T follicular helper cell (primary cell): ENCODE results near the gene KLK8.
"Not testable (repeated sequence)": the region's sequence is repeated elsewhere in the genome, so short reads cannot be mapped to it uniquely, and the experiment has no call there.

Experiments used
- DNase-seq: peaks from one replicate; pipeline ENCODE4 v3.0.0-alpha.2; 2020; ENCODE audit warnings: low read depth

The KLK8 gene

DNA sequence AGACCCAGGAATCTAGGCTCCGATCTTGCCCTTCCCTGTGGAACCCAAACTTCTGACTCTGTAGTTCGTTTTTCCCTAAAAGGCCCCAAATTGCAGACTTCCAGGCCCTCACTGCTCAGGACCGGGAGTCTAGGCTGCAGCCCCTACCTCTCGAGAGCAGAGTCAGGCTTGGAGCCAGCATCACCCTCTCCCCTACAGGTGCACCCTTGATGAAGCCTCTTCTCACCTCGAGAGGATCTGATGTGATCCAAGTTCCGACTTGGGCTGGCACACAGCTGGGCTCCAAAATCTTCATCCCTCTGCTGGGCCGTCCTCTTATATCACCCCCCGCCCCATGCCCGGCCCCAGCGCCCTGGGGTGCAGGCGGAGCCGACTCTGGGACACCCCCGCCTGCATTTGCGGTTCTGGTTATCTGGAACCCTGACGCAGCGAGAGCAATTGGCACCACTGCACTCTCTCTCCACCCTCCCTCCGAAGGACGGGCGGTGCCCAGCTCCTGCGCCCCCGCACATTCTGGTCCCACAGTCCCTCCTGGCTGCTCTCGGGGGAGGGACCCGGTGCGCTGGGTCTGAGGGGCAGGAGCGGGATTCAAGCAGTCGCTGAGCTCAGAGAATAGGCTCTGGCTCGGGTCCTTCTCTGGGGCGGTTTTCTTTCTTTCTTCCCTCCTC lies 17.6 kb downstream of the KLK8 start, which contains the start of gene KLK7:
TSS of gene KLK7 (minus strand) at position 293 of the 668 bp plus-strand sequence. CDS start 1,518 bp downstream, outside the sequence.
- no peak for DNase-seq

- DNase-seq, result no peak
These were observed 19.2 kb downstream of the KLK8 start for GRCh38 chr19:50982186-50982585.

GRCh38 chr19:50981587-50982146 lies 19.7 kb downstream of the KLK8 start:
- DNase-seq, result no peak

- no peak for DNase-seq
These were observed 21.2 kb downstream of the KLK8 start for GRCh38 chr19:50980208-50980607.

DNA sequence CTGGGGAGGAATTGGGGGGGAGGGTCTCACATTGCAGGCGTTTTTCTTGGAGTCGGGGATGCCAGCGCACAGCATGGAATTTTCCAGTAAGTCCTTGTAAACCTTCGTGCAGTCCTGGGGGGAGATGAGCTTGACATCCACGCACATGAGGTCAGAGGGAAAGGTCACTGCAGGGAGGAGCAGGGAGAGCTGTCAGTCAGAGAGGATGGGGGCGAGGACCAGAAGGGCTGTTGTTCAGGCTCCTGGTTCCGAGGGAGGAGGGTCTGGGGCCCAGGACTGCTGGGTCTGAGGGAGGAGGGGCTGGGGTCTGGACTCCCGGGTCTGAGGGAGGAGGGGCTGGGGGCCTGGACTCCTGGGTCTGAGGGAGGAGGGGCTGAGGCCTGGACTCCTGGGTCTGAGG lies 21.6 kb downstream of the KLK8 start:
- DNase-seq, result no peak

DNA sequence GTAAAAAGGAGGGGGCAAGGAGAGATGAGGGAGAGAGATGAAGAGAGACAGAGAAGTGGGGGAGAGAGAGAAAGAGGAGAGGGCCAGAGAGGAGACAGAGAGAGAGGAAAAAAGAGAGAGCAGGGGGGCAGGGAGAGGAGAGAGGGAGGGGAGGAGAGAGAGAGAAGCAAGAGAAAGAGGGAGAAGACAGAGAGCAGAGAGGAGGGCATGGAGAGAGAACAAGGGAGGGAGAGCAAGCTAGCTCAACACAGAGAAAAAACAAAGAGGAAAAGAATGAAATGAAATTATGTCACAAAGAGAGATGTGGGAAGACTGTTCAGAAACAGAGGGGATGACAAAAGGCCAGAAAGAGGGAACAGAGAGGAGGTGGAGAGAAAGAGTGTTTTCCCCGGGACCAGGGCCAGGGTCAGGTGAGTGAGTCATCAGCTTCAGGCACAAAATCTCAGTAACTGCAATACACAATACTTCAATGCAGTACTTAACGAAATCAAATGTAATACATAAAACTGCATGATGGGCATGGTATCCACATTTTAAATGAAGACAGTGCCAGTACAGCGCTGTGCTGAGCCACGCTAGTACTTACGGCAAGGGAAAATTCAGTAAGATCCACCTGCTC lies 22.5 kb downstream of the KLK8 start:
- DNase-seq, result no peak

- no peak for DNase-seq
These were observed 23.8 kb downstream of the KLK8 start for GRCh38 chr19:50977626-50978025.

- no peak for DNase-seq
These were observed 25.6 kb downstream of the KLK8 start for GRCh38 chr19:50975766-50976165.

- DNase-seq, result no peak
These were observed 26.5 kb downstream of the KLK8 start for GRCh38 chr19:50974702-50975556.

DNA sequence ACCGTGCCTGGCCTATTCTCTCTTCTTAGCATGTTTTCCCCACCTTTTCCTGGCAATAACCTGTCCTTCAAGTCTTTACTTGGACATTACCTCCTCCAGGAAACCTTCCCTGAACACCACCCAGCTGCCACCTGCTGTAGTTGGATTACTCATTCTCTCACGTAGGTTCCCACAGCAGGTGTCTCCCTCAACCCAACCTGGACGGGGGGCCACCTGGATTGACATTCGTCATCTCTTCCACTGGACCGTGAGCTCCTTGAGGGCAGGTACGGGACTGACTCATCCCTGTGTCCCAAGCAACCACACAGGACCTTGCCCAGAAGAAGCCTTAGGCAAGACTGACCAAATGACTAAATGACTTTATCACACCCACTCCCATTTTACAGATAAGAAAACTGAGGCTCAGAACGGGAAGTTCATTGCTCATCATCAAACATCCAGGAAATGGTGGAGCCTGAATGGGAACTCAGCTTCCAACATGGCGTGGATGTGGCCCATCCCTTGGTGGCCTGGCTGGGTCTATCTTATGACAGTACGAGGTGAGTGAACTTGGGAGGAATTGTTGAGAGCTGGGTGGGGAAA lies 28.5 kb downstream of the KLK8 start:
- no peak for DNase-seq

- DNase-seq, result not testable (repeated sequence)
These were observed 31.6 kb downstream of the KLK8 start for GRCh38 chr19:50969810-50970209.

- no peak for DNase-seq
These were observed 32.0 kb downstream of the KLK8 start, which contains the start of gene KLK6 for GRCh38 chr19:50969413-50969760. TSS of gene KLK6 (minus strand) at chr19:50969591. CDS start at chr19:50968104, 1,487 bp downstream.

GRCh38 chr19:50968716-50969412 lies 32.5 kb downstream of the KLK8 start:
- DNase-seq, result no peak

DNA sequence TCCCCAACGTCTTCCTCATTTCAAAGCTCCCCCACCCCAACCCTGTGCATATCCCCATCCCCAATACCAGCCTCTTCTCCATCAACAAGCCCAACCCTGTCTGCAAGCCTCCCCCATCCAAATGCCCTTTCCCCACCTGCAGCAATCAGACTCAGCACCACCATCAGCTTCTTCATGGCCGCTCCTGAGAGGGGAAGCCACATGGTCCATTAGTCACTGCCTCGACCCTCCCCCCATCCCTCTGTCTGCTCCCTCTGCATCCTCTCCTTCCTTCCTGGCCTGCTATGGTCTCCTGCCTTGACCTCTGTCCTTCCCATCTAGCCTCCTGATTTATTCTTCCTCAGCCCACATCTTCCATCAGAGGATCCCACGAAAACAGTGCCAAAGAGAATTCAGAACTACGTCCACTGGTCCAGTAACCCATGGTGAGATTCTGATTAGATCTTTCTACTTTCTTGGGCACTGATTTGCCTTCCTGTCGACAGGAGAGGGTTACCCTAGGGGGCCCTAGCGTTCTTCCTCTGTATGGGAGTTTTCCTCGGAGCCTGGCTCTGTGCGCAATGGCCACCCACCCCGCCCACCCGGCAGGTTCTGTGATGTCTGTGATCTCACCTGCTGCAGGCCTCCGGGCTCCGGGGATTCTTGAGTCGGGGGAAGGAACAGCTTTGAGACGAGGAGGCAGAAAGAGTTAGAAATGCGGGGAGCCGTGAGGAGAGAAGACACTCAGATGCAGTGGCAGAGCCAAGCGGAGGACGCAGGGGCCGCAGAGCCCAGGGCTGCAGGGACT lies 33.3 kb downstream of the KLK8 start:
- no peak for DNase-seq

DNA sequence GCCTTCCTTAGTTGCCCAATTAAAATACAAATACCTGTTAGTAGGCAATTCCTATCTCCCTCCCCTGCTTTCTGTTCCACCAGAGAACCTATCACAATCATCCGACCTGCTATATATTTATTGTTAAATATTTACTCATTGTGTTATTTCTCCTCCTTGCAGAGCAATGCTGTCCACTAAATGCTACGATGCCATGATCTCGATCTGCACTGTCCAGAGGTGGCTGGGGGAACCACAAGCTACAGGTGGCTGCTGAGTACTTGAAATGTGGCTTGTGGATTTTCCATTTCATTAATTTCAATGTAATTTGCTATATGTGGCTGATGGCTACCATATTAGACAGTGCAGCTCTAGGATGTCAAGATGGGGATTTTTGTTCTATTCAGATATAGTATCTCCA lies 37.1 kb downstream of the KLK8 start:
- DNase-seq, result no peak

- no peak for DNase-seq
These were observed 38.0 kb downstream of the KLK8 start for GRCh38 chr19:50963381-50963780.

GRCh38 chr19:50962245-50962644 lies 39.2 kb downstream of the KLK8 start:
- no peak for DNase-seq

GRCh38 chr19:50959731-50960500 lies 41.5 kb downstream of the KLK8 start:
- no peak for DNase-seq

DNA sequence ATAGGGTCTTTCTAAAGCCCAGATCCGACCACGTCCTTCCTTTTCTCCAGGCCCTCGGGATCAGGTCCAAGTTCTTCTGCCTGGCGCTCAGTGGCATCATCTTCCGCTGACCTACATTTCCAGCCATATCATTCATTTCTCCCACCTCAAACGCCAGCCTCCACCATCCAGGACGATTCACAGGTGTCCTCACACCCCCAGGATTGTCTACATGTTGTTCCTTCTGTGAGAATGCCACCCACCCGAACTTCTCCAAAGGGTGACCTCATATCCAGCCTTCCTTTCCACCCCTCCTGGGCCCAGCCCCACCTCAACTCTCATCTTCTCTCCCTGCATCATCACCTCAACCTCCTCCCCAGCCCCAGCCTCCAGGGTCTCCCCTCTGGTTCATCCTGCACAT lies 43.8 kb downstream of the KLK8 start:
- DNase-seq, result no peak

- no peak for DNase-seq
These were observed 48.5 kb downstream of the KLK8 start, which contains the start of gene KLK5 for GRCh38 chr19:50952910-50953309. TSS of gene KLK5 (minus strand) at chr19:50953038. CDS start at chr19:50952657, 381 bp downstream.
